Keratinocyte (primary cell): ENCODE results near the gene RAD23B. TPM values are rescaled to one million over a fixed set of nuclear protein-coding genes. Genes with fewer than 3 reads are reported as not detected.

Source experiments
- DNase-seq: peaks from one replicate; pipeline ENCODE4 v3.0.0-alpha.2; 2011; ENCODE audit warnings: low read depth, missing footprints, low spot score
- FAIRE-seq: peaks from 2 replicates; lab custom pipeline; 2011; peaks lifted over from hg19 to GRCh38; lab: Jason Lieb, UNC
- H2AFZ ChIP-seq: 2 replicates; pipeline ENCODE4 v1.6.0; 2012; ENCODE audit warnings: low read length, control low read depth, inconsistent platforms; ENCODE audit not compliant: control insufficient read depth
- H3K27ac ChIP-seq: 2 replicates; pipeline ENCODE4 v1.5.1; 2011; ENCODE audit warnings: low read length; ENCODE audit not compliant: control insufficient read depth, insufficient read depth
- H3K27me3 ChIP-seq: 3 replicates; pipeline ENCODE4 v1.6.0; 2011; ENCODE audit warnings: low read length; ENCODE audit not compliant: control insufficient read depth, insufficient read depth; ENCODE audit errors: extremely low read depth
- H3K36me3 ChIP-seq, 2 experiments: 2 replicates in 1 of 2; 3 replicates in 1 of 2; pipeline ENCODE4 v1.5.1; 2011; ENCODE audit warnings: low read length in 2 of 2, mild to moderate bottlenecking in 1 of 2; ENCODE audit not compliant: control insufficient read depth in 2 of 2, insufficient read depth in 2 of 2; ENCODE audit errors: extremely low read depth in 1 of 2
- H3K4me1 ChIP-seq: 3 replicates; pipeline ENCODE4 v1.5.1; 2011; ENCODE audit warnings: low read length; ENCODE audit not compliant: control insufficient read depth, insufficient read depth; ENCODE audit errors: extremely low read depth
- H3K4me2 ChIP-seq: 3 replicates; pipeline ENCODE4 v1.6.0; 2011; ENCODE audit warnings: low read depth, low read length; ENCODE audit not compliant: control insufficient read depth, insufficient read depth; ENCODE audit errors: extremely low read depth
- H3K4me3 ChIP-seq, 3 experiments: fragments of 200-600 bp in 1 of 3; sonication (generic) in 1 of 3; 2 replicates in 2 of 3; 3 replicates in 1 of 3; pipeline ENCODE4 v1.5.1; 2011 to 2016; ENCODE audit warnings: low read length in 3 of 3, mild to moderate bottlenecking in 3 of 3, control low read depth in 2 of 3, inconsistent platforms in 1 of 3, low read depth in 1 of 3, mixed read lengths in 1 of 3, mixed run types in 1 of 3, moderate library complexity in 1 of 3; ENCODE audit not compliant: control insufficient read depth in 2 of 3, insufficient read depth in 2 of 3; ENCODE audit errors: extremely low read depth in 1 of 3
- H3K79me2 ChIP-seq: 2 replicates; pipeline ENCODE4 v1.6.0; 2012; ENCODE audit warnings: low read length; ENCODE audit not compliant: control insufficient read depth, insufficient read depth
- H3K9ac ChIP-seq: 3 replicates; pipeline ENCODE4 v1.6.0; 2011; ENCODE audit warnings: low read length; ENCODE audit not compliant: control insufficient read depth, insufficient read depth; ENCODE audit errors: extremely low read depth
- H3K9me1 ChIP-seq: 3 replicates; pipeline ENCODE4 v1.6.0; 2011; ENCODE audit warnings: low read length; ENCODE audit not compliant: control insufficient read depth, insufficient read depth; ENCODE audit errors: extremely low read depth
- H3K9me3 ChIP-seq: 2 replicates; pipeline ENCODE4 v1.5.1; 2012; ENCODE audit warnings: low read depth, low read length; ENCODE audit not compliant: control insufficient read depth
- H4K20me1 ChIP-seq: 3 replicates; pipeline ENCODE4 v1.6.0; 2011; ENCODE audit warnings: low read length; ENCODE audit not compliant: control insufficient read depth, insufficient read depth; ENCODE audit errors: extremely low read depth
- CTCF ChIP-seq, 3 experiments: IDR thresholded peaks in 1 of 3; conservative IDR thresholded peaks in 1 of 3; optimal IDR thresholded peaks in 1 of 3; 2 replicates in 2 of 3; 3 replicates in 1 of 3; pipeline versions ENCODE3 to v1.5.1; 2011; ENCODE audit warnings: low read length in 3 of 3, mild to moderate bottlenecking in 3 of 3, moderate library complexity in 2 of 3, control low read depth in 1 of 3, inconsistent platforms in 1 of 3; ENCODE audit not compliant: insufficient read depth in 2 of 3; ENCODE audit errors: extremely low read depth in 1 of 3
- EZH2 ChIP-seq: IDR thresholded peaks from one replicate; pipeline ENCODE4 v1.6.1; 2012; ENCODE audit warnings: inconsistent platforms, mild to moderate bottlenecking, low read length, moderate library complexity
- dilution Hi-C: fragments of 300-500 bp; cut with MboI; formaldehyde crosslinking; loops from one replicate; pipeline ENCODE4 v1.7.0; 2020; ENCODE audit warnings: low sequenced_read_pairs; ENCODE audit not compliant: extremely low pct_ligation_motif_present
- polyA plus RNA-seq, 5 experiments: library from polyadenylated mRNA; depleted of rRNA in 3 of 5; stranded (reverse) in 3 of 5; stranded (forward) in 1 of 5; unstranded in 1 of 5; fragments of >200 nt; gene quantifications; 1 replicate in 1 of 5; 2 replicates in 3 of 5; 3 replicates in 1 of 5; pipeline versions ENCODE4 v1.2.1 to v1.2.3, GENCODE V29; 2011 to 2012; ENCODE audit warnings: missing spikeins in 2 of 5, low read depth in 1 of 5, low replicate concordance in 1 of 5

RAD23B gene
- polyA plus RNA-seq, 1 donor (not counting 4 experiments of a cell fraction or from before 2014, with no cell fraction given): 168 TPM

GRCh38 chr9:107277801-107278200 lies 5.3 kb upstream of the RAD23B start:
- Histone ChIP-seq H4K20me1 (no peaks in the 10 kb centered on the region), H3K9me1 (no peaks in the 10 kb centered on the region), H3K4me3 (no peak overlapping the region), H3K4me1 (peaks cover 37% of the 10 kb centered on the region), H3K27me3 (no peaks in the 10 kb centered on the region), H2AFZ (no peak overlapping the region), H3K9ac (no peak overlapping the region), H3K36me3 (no peaks in the 10 kb centered on the region), H3K4me2 (no peak overlapping the region), H3K79me2 (no peaks in the 10 kb centered on the region), H3K27ac (no peak overlapping the region), H3K9me3 (no peaks in the 10 kb centered on the region)
- DNase-seq (no peak), FAIRE-seq (no peak)
- dilution Hi-C loops: no loop called here
- TF ChIP-seq CTCF (optimal IDR thresholded peaks at IDR 0.05 in 1 of 3, IDR thresholded peaks at IDR 0.05 in 1 of 3, conservative IDR thresholded peaks at IDR 0.05 in 1 of 3; ENCODE audit: extremely low read depth in 1 of 3, insufficient read depth in 2 of 3, low read length in 3 of 3): no peak
- TF ChIP-seq EZH2: no peak

- no peaks in the 10 kb centered on the region for H3K9me1 ChIP-seq
- peaks cover 33% of the 10 kb centered on the region for H3K4me1 ChIP-seq
- no peaks in the 10 kb centered on the region for H3K36me3 ChIP-seq
- no peak overlapping the region for H3K4me2 ChIP-seq
- H3K9me3 ChIP-seq: no peaks in the 10 kb centered on the region
- TF ChIP-seq CTCF (optimal IDR thresholded peaks at IDR 0.05 in 1 of 3, IDR thresholded peaks at IDR 0.05 in 1 of 3, conservative IDR thresholded peaks at IDR 0.05 in 1 of 3; ENCODE audit: extremely low read depth in 1 of 3, insufficient read depth in 2 of 3, low read length in 3 of 3): no peak
- no peak for TF ChIP-seq EZH2
- FAIRE-seq (no peak), DNase-seq (no peak)
- no peak overlapping the region for H2AFZ ChIP-seq
- H3K4me3 ChIP-seq: no peak overlapping the region
- peaks cover 10% of the 10 kb centered on the region for H3K79me2 ChIP-seq
- peaks cover 2% of the 10 kb centered on the region for H4K20me1 ChIP-seq
- no peaks in the 10 kb centered on the region for H3K27me3 ChIP-seq
- H3K9ac ChIP-seq: no peak overlapping the region
- dilution Hi-C loops: no loop called here
- no peak overlapping the region for H3K27ac ChIP-seq
Observed at GRCh38 chr9:107279086-107279485, 4.0 kb upstream of the RAD23B start.
